GM18873 (cell line): ENCODE data around the gene OR2A12.
"Not testable (repeated sequence)": the region's sequence is repeated elsewhere in the genome, so short reads cannot be mapped to it uniquely, and the experiment has no call there.

ENCODE experiments used
- ATAC-seq: cut with Tn5 transposase; IDR thresholded peaks from one replicate; pipeline ENCODE4 v1.9.1; 2021; ENCODE audit warnings: mild to moderate bottlenecking, moderate library complexity, moderate number of reproducible peaks; ENCODE audit not compliant: unreplicated experiment, low FRiP score

Gene OR2A12

DNA sequence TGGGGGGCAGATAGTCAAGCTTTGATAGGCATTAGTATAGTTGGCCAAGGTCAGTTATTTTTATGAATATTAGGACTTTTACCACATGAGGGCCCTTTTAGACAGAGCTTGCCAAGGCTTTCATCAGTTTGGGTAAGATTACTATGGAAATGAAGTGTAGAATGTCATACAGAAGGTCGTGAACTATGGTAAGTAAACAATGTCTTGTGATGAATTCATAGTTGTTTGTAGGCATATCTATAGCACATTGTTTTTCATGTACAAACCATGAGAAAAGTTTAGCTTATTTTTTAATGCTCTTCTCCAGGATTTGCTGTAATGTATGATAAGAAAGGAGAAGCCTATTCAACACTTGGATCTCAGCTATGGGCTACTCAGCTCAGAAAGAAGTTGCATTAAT is 27.6 kb downstream of the OR2A12 start:
- no peak for ATAC-seq

DNA sequence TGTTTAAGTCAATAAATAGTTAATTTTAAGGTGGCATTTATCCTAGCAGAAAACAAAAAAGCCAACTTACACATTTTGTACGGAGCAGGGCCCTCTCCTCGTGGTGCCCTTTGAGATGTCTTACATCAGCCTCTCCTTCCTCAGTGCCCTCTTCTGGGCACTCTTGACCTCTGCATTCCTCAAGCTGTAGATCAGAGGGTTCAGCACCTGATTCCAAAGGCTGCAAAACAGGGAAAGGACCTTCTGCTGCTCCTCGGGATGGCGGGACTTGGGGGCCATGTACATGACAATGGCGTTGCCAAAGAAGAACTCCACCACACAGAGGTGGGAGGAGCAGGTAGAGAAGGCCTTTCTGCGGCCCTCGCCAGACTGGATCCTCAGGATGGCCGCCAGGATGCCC is 32.3 kb downstream of the OR2A12 start:
- no peak for ATAC-seq

DNA sequence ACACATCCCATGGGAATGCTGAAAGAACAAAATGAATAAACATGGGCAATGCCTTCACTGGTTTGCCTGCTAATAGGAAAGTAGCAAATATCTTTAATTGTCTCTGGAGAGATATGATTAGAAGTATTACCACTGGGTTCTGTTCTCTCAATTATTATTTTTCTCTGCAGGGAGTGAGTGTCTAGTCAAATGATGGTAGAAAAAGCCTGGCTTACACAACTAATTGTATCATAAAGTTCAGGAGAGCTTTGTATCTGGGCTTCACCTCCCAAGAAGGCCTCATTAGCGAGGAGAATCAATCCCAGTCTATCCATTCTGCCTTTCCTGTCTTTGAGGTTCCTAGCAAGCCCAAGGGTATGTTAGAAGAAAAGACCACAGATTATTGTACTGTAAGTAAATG is 36.8 kb downstream of the OR2A12 start, which contains the start of gene OR2A14:
Gene OR2A14, plus strand, starts transcription at position 301 of the 400 bp plus-strand sequence. CDS start 5,937 bp downstream, outside the sequence.
- no peak for ATAC-seq

DNA sequence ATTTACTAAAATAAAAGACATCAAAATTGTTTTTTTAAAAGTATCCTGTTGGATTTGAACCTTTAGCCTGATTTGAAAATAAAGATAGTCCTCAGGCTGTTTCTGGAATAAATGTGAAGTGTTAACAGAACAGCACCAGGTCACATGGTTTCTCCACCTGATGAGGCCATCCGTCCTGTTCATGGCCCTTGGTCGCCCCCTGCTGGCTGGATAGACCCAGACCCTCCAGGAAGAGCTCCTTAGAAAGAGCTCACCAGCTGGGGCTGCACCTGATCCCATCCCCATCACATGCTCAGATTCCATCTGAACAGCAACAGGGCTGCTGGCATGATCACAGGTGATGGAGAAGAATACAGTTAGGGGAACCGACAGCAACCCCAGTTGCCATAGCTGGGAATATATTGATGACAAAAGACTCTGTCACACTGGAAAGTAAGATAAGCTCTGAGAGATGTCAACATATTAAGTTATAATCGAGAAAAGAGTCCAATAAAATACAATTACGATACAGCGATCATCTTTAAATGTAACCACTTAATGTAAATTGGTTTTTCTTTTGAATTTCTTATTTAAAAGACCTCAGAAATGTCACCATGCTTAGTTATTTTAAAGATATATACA is 41.7 kb downstream of the OR2A12 start:
- ATAC-seq, result peak; percentile 97

DNA sequence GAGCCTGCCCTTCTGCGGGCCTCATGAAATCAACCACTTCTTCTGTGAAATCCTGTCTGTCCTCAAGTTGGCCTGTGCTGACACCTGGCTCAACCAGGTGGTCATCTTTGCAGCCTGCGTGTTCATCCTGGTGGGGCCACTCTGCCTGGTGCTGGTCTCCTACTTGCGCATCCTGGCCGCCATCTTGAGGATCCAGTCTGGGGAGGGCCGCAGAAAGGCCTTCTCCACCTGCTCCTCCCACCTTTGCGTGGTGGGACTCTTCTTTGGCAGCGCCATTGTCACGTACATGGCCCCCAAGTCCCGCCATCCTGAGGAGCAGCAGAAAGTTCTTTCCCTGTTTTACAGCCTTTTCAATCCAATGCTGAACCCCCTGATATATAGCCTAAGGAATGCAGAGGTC is 43.5 kb downstream of the OR2A12 start:
- ATAC-seq, result not testable (repeated sequence)

DNA sequence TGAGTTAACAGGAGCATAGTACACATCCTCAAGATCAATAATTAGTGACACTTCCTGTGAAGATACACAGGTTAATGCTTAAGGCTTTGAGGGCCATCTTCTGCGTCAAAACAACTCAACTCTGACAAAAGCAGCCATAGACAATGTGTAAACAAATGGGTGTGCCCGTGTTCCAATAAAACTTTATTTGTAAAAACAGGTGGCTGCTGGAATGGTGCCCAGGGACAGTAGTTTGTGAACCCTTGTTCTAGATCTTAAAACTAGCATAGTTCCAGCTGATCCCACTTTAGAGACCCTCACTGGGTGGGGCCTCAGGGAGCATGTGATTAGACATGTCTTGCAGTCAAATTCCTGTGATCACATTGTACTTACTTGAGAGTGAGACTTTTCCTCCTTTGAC is 44.7 kb downstream of the OR2A12 start:
- ATAC-seq, result no peak

DNA sequence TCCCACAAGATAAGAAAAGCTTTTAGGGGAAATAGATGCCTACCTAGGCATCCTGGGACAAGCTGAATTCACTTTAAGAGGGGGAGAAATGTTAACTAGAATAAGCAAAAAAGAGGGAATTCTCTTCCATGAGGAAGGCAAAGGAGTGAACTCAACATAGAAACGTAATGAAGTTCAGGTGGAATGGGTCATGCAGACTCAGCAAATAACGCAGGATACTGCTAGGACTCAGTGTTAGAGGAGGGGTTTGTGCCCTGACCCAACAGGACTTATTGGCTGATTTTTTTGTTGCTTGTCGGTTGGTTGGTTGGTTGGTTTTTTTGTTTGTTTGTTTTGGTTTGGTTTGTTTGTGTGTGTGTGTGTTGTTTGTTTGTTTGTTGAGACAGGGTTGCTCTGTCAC is 46.2 kb downstream of the OR2A12 start:
- ATAC-seq, result no peak

DNA sequence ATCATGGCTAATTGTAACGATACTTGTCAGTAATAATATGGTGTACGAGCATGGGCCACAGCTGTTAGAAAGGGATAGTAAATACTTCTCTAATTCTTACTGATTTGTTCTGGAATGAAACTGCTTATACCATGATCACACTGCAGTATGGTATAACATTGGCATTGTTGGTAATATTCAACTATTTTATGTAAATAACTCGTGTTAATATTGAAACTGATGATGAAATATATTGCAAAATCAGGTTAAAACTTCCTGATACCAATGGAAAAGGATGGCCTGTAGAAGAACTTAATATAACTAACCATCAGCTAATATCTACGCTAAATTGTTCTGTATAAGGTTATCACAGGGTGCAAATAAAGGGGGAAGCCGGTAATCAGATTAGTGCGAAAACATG is 47.2 kb downstream of the OR2A12 start:
- ATAC-seq, result no peak

DNA sequence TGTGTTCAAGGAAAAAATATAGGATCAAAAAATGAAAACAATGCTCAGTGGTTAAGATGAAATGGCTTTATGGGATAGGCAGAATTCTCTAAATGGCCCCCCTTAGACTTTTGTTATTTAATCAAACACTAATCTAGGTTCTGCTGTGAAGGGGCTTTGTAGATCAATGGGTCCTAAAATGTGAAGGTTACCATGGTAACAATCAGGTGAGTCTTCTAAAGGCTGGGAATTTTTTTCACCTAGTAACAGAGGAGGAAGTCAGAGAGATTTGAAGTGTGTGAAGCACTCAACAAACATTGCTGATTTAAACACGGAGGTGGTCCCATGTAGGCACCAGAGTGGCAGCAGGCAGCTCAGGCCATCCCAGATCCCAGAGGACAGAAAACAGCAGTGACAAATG is 48.0 kb downstream of the OR2A12 start:
- ATAC-seq, result no peak

DNA sequence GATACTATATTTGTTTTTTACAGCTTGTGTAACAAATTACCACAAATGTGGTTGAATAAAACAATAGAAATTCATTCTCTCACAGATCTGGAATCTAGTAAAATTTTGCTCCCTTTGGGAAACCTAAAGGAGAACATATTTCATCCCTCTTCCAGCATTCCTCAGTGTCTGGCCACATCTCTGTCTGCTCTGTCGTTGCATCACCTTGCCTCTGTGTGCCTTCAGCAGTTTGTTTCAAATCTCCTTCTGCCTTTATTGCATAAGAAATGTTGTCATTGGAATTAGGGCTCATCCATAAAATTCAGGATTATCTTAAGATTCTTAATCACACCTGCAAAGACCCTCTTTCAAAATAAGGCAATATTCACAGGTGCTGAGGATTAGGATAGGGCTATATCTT is 51.4 kb downstream of the OR2A12 start:
- no peak for ATAC-seq

DNA sequence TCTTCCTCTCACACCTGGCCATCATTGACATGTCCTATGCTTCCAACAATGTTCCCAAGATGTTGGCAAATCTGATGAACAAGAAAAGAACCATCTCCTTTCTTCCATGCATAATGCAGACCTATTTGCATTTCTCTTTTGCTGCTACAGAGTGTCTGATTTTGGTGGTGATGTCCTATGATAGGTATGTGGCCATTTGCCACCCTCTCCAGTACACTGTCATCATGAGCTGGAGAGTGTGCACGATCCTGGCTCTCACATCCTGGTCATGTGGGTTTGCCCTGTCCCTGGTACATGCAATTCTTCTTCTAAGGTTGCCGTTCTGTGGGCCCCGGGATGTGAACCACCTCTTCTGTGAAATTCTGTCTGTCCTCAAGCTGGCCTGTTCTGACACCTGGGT is 56.1 kb downstream of the OR2A12 start:
- no peak for ATAC-seq

DNA sequence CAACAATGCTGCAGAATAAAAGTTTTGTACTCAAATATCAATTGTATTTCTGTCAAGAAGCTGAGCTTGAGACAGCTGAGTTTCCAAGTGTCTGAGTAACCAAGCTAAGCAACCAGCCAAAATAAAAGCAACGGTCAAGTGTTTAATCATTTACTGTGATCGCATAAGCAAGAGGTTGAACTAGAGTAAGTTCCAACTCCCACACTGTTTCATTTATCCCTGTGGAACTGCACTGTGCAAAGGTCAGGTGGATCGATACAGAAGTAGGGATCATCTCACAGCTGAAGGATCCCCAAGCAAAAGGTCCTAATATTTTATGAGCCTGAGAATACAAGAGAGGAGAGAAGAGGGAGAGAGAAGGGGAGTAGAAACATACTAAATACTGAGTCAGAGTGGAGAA is 58.3 kb downstream of the OR2A12 start:
- no peak for ATAC-seq

DNA sequence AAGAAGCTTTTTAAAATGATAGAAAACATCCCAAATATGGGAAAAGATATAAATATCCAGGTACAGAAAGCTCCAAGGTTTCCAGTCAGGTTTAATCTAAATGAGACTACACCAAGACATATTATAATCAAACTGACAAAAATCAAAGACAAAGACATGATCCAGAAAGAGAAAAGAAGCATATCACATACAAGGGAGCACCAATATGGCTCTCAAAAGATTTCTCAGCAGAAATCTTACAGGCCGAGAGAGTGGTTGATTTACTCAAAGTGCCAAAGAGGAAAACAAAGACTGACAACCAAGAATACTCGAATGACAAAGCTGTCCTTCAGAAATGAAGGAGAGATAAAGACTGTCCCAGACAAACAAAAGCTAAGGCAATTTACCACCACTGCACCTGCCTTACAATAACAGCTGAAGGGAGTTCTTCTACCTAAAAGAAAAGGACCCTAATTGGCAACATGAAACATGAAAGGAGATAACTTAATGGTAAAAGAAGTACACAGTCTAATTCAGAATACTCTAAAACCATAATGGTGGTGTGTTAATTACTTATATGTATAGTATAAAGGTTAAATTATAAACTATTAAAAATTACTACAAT is 62.2 kb downstream of the OR2A12 start:
- ATAC-seq, result no peak
